ENCODE data around the gene DDI1.

Gene DDI1

GRCh38 chr11:104036588-104036987 lies at the start of gene DDI1:
TSS of gene DDI1 (plus strand) at chr11:104036640. CDS start at chr11:104036823, 183 bp downstream.
- no peak for DNase-seq

GRCh38 chr11:103987629-103988594 lies 48.5 kb upstream of the DDI1 start:
- DNase-seq: no peak

GRCh38 chr11:103988595-103988969 lies 47.9 kb upstream of the DDI1 start:
- no peak for DNase-seq

- no peak for DNase-seq
Observed at GRCh38 chr11:103993507-103993906, 42.9 kb upstream of the DDI1 start.

- no peak for DNase-seq
Observed at GRCh38 chr11:103994094-103994493, 42.3 kb upstream of the DDI1 start.

GRCh38 chr11:103994518-103994917 lies 41.9 kb upstream of the DDI1 start:
- DNase-seq: no peak

GRCh38 chr11:103995896-103996295 lies 40.5 kb upstream of the DDI1 start:
- DNase-seq: no peak

GRCh38 chr11:103997082-103997481 lies 39.4 kb upstream of the DDI1 start:
- DNase-seq: no peak

GRCh38 chr11:103998826-103999508 lies 37.5 kb upstream of the DDI1 start:
- no peak for DNase-seq

- no peak for DNase-seq
Observed at GRCh38 chr11:104000798-104001197, 35.6 kb upstream of the DDI1 start.

- no peak for DNase-seq
Observed at GRCh38 chr11:104001561-104002056, 34.8 kb upstream of the DDI1 start.

- no peak for DNase-seq
Observed at GRCh38 chr11:104003491-104003890, 32.9 kb upstream of the DDI1 start.

- no peak for DNase-seq
Observed at GRCh38 chr11:104005234-104005855, 31.1 kb upstream of the DDI1 start.

- no peak for DNase-seq
Observed at GRCh38 chr11:104009744-104010143, 26.7 kb upstream of the DDI1 start.

GRCh38 chr11:104011044-104011443 lies 25.4 kb upstream of the DDI1 start:
- no peak for DNase-seq

GRCh38 chr11:104015649-104016415 lies 20.6 kb upstream of the DDI1 start:
- no peak for DNase-seq

GRCh38 chr11:104024572-104024971 lies 11.9 kb upstream of the DDI1 start:
- DNase-seq: no peak

GRCh38 chr11:104028476-104029263 lies 7.8 kb upstream of the DDI1 start:
- no peak for DNase-seq

GRCh38 chr11:104033134-104033533 lies 3.3 kb upstream of the DDI1 start:
- DNase-seq: no peak

GRCh38 chr11:104033561-104033960 lies 2.9 kb upstream of the DDI1 start:
- DNase-seq: no peak

GRCh38 chr11:104036995-104037394 lies 555 bp downstream of the DDI1 start:
- no peak for DNase-seq

GRCh38 chr11:104041792-104042191 lies 5.4 kb downstream of the DDI1 start:
- no peak for DNase-seq

Data from bone marrow (tissue), 2 donors.